GM12875 (cell line): Measurements from ENCODE around the gene STPG3.

ENCODE experiments used
- H3K4me3 ChIP-seq: one replicate; pipeline ENCODE4 v1.5.1; 2011; ENCODE audit warnings: low read depth, low read length, control low read depth
- CTCF ChIP-seq: IDR thresholded peaks from 2 replicates; pipeline ENCODE4 v1.5.1; 2011; ENCODE audit warnings: low read depth, mild to moderate bottlenecking, control low read depth, inconsistent platforms, low read length, moderate library complexity, borderline replicate concordance; ENCODE audit not compliant: insufficient read depth

STPG3 gene

GRCh38 chr9:137297966-137298365 is 46.9 kb downstream of the STPG3 start:
- no peak overlapping the region for H3K4me3 ChIP-seq
- TF ChIP-seq CTCF: no peak

GRCh38 chr9:137298401-137299202 is 47.5 kb downstream of the STPG3 start:
- H3K4me3 ChIP-seq: no peak overlapping the region
- TF ChIP-seq CTCF: no peak

GRCh38 chr9:137299203-137299565 is 48.1 kb downstream of the STPG3 start:
- TF ChIP-seq CTCF: 0 out of 2 replicates have a peak, but pooled peaks have one; percentile 5
- H3K4me3 ChIP-seq: no peak overlapping the region

GRCh38 chr9:137299938-137300337 is 48.9 kb downstream of the STPG3 start:
- no peak overlapping the region for H3K4me3 ChIP-seq

GRCh38 chr9:137300567-137301080 is 49.5 kb downstream of the STPG3 start:
- no peak for TF ChIP-seq CTCF
- H3K4me3 ChIP-seq: peak overlapping the region; percentile 49

More at GRCh38 chr9:137299938-137300337, 48.9 kb downstream of the STPG3 start:
- TF ChIP-seq CTCF: no peak

- peak overlapping the region; percentile 49 for H3K4me3 ChIP-seq
- TF ChIP-seq CTCF: no peak
Observed at GRCh38 chr9:137301081-137301947, 50.2 kb downstream of the STPG3 start.

- H3K4me3 ChIP-seq: peak within 1 kb of the TSS; percentile 49
- no peak for TF ChIP-seq CTCF
Observed at GRCh38 chr9:137302118-137302448, 51.0 kb downstream of the STPG3 start, which contains the start of gene NRARP. NRARP (minus strand) TSS chr9:137302271; CDS start chr9:137301928, 343 bp downstream.
